H54 (cell line): ENCODE measurements around the gene VAV3.
"Not testable (repeated sequence)": the region's sequence is repeated elsewhere in the genome, so short reads cannot be mapped to it uniquely, and the experiment has no call there.

ENCODE experiments used
- DNase-seq: peaks from one replicate; pipeline ENCODE4 v3.0.0; 2011; ENCODE audit warnings: low spot score, mixed read lengths; ENCODE audit not compliant: insufficient read length
- FAIRE-seq: peaks from 3 replicates; lab custom pipeline; 2011; peaks lifted over from hg19 to GRCh38; lab: Jason Lieb, UNC
- POLR2A ChIP-seq: IDR thresholded peaks from 2 replicates; pipeline ENCODE4 v1.6.1; 2011; ENCODE audit warnings: low read depth, mild to moderate bottlenecking, low read length

VAV3 gene

GRCh38 chr1:107965110-107965991, at the start of gene VAV3:
TSS of gene VAV3 (minus strand) at chr1:107965180. CDS start at chr1:107964869, 311 bp downstream.
- TF ChIP-seq POLR2A: no peak
- DNase-seq (no peak), FAIRE-seq (no peak)

DNA sequence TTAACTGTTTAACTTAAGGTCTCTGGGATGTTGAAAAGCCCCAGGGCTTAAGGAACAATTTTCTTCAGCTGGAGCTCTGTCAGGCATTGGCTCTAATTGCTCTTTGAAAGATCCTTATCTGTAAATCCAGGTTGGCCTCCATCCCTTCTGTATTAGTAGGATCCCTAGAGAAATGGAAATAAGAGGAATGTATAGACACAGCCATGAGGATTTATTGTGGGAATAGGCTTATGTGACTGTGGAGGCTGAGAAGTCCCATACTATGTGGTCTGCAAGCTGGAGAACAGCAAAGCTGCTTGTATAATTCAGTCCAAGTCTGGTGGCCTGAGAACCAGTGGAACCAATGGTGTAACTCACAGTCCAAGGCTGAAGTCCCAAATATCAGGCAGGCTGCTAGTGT, 47.6 kb upstream of the VAV3 start:
- DNase-seq (no peak), FAIRE-seq (no peak)
- TF ChIP-seq POLR2A: no peak

DNA sequence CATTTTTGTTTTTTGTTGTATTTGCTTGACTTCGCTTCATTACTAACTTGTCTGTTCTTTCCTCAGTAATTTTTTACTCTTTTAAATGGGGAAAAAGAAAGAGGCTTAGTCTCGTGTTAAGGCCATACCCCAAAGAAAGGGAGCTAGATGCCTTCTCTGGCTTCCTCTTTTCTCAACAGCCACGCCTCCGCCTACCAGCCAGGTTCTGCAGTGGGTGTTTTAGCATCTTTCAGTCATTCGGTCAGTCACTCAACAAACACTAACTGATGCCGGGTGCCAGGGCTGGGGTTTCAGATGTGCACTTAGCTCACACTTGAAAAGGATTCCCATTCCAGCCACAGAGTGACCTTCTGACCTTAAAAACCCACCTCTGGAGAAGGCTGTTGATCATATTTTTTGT, 46.3 kb upstream of the VAV3 start:
- DNase-seq: no peak
- no peak for TF ChIP-seq POLR2A
- FAIRE-seq: no peak

DNA sequence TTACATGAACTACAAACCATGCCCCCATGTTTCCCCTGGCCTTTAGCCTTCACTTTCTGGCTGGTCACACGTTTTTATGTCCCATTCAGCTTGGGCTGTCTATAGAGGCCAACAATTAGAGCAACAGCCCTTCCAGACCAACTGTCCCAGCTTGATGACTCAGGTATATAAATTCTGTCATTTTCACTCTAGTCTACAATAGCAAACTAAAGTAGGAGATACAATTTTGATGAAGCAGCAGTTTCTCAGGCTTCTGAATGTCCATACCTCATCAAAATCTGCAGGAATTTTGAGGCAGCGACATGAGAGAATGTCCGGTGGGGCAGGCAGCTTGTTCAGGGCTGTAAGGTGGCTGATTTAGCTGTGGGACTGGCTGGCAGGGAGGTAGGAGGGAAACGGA, 45.6 kb upstream of the VAV3 start:
- DNase-seq: no peak
- TF ChIP-seq POLR2A: no peak

GRCh38 chr1:108009603-108010195, 44.7 kb upstream of the VAV3 start:
- TF ChIP-seq POLR2A: no peak
- DNase-seq (no peak), FAIRE-seq (peak; percentile 89)

More for the DNA sequence above, 45.6 kb upstream of the VAV3 start:
- FAIRE-seq: no peak

GRCh38 chr1:108007531-108007930, 42.6 kb upstream of the VAV3 start:
- TF ChIP-seq POLR2A: no peak
- no peak for DNase-seq
- peak; percentile 23 for FAIRE-seq

- TF ChIP-seq POLR2A: no peak
- DNase-seq (no peak), FAIRE-seq (no peak)
Observed at GRCh38 chr1:108007070-108007469, 42.1 kb upstream of the VAV3 start.

- not testable (repeated sequence) for FAIRE-seq, DNase-seq
Observed at GRCh38 chr1:108004919-108005318, 39.9 kb upstream of the VAV3 start.

DNA sequence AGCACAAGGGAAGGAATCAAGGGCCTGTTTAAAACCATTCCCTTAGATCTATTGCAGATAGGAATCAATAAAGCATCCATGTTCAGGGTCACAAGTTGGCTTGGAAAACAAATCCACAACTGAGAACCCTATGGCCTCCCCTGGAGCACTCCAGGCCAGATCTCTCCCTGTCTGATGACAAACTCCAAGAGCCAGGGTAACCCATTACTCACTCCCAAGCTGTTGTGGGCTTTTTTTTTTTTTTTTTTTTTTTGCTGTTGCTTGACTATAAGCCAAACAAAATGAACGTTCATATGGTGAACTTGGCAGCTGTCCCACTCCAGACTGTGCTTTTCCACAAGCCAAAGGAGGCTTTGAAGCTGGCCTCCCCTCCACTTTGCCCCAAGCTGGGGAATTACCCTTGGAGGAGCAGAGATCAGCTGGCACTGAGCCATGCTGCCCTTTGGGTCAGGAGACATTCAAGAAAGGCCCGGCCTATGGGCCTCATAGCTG, 35.7 kb upstream of the VAV3 start:
- peak; percentile 15 for DNase-seq
- peak; percentile 90 for FAIRE-seq
- TF ChIP-seq POLR2A: no peak

- DNase-seq: no peak
- no peak for FAIRE-seq
- no peak for TF ChIP-seq POLR2A
Observed at GRCh38 chr1:108000184-108000583, 35.2 kb upstream of the VAV3 start.

DNA sequence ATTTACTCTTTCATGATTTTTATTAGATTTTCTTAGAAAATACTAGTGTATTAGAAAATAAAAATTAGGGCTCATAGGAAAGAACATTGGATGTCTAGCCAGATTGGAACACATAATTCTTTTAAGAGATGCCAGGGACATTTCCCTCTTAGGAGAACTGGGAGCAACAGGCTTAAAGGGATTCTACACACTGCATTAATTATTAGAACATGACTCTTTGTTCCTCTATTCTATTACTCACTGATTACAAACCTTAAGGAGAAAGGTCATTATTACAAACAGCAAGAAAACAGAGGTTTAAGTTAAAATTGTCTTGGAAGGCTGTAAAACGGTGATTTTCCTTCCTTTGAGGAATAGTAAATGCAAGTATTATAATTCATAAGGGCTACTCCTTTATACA, 32.9 kb upstream of the VAV3 start:
- FAIRE-seq (no peak), DNase-seq (no peak)
- no peak for TF ChIP-seq POLR2A

GRCh38 chr1:107993920-107994319, 28.9 kb upstream of the VAV3 start:
- no peak for FAIRE-seq
- no peak for DNase-seq
- TF ChIP-seq POLR2A: no peak

- DNase-seq: no peak
- no peak for TF ChIP-seq POLR2A
- no peak for FAIRE-seq
Observed at GRCh38 chr1:107992347-107992746, 27.4 kb upstream of the VAV3 start.

- FAIRE-seq (peak; percentile 79), DNase-seq (peak; percentile 12)
- no peak for TF ChIP-seq POLR2A
Observed at GRCh38 chr1:107991371-107992066, 26.5 kb upstream of the VAV3 start.
